SU-DHL-6 (cell line): ENCODE measurements around the gene POU2F3.

Source experiments
- H2AFZ ChIP-seq: fragments of 200-600 bp; sonication (generic); 2 replicates; pipeline ENCODE4 v1.6.1; 2014; ENCODE audit warnings: low read depth, mild to moderate bottlenecking, moderate library complexity, mixed read lengths, antibody characterized with exemption, low read length; ENCODE audit not compliant: severe bottlenecking
- H3F3A ChIP-seq: fragments of 200-600 bp; shearing (Covaris generic); 2 replicates; pipeline ENCODE4 v1.6.0; 2016; ENCODE audit warnings: antibody characterized with exemption, mild to moderate bottlenecking; ENCODE audit not compliant: insufficient read depth
- H3K27ac ChIP-seq: fragments of 200-600 bp; sonication (generic); 2 replicates; pipeline ENCODE4 v1.5.1; 2016; ENCODE audit warnings: low read depth, mild to moderate bottlenecking, low read length, moderate library complexity, mixed read lengths
- H3K27me3 ChIP-seq: fragments of 200-600 bp; sonication (generic), shearing (Covaris generic); 2 replicates; pipeline ENCODE4 v1.6.0; 2014; ENCODE audit warnings: mild to moderate bottlenecking, low read length
- H3K36me3 ChIP-seq: fragments of 200-600 bp; sonication (generic); 2 replicates; pipeline ENCODE4 v1.6.1; 2014; ENCODE audit warnings: mild to moderate bottlenecking, low read length, mixed read lengths
- H3K4me2 ChIP-seq: fragments of 300-600, 200-600 bp; shearing (Covaris generic), sonication (generic); 2 replicates; pipeline ENCODE4 v1.6.0; 2014; ENCODE audit warnings: low read length, low read depth, mild to moderate bottlenecking; ENCODE audit not compliant: poor library complexity, severe bottlenecking
- H3K4me3 ChIP-seq: fragments of 200-600 bp; sonication (generic); 2 replicates; pipeline ENCODE4 v1.5.1; 2014; ENCODE audit warnings: antibody characterized with exemption, low read length, mild to moderate bottlenecking, mixed read lengths; ENCODE audit not compliant: insufficient read depth, poor library complexity, severe bottlenecking
- H3K79me2 ChIP-seq: fragments of 200-600 bp; sonication (generic); 2 replicates; pipeline ENCODE4 v1.6.1; 2014; ENCODE audit warnings: mild to moderate bottlenecking, low read length, moderate library complexity; ENCODE audit not compliant: insufficient read depth
- H3K9ac ChIP-seq: fragments of 200-600 bp; sonication (generic); 2 replicates; pipeline ENCODE4 v1.7.0; 2014; ENCODE audit warnings: mild to moderate bottlenecking, low read length
- H3K9me2 ChIP-seq: fragments of 200-600 bp; sonication (generic); replicated peaks from 2 replicates; pipeline ENCODE4 v1.6.1; 2014; ENCODE audit warnings: low read length; ENCODE audit not compliant: insufficient read depth
- H3K9me3 ChIP-seq: fragments of 200-600 bp; sonication (generic); 2 replicates; pipeline ENCODE4 v1.6.1; 2014; ENCODE audit warnings: low read length, mixed read lengths; ENCODE audit not compliant: insufficient read depth
- H4K20me1 ChIP-seq: fragments of 200-600 bp; sonication (generic); 2 replicates; pipeline ENCODE4 v1.6.1; 2014; ENCODE audit warnings: low read depth, mild to moderate bottlenecking, antibody characterized with exemption, low read length, moderate library complexity, mixed read lengths
- EZH2phosphoT487 ChIP-seq: fragments of 200-600 bp; sonication (generic), shearing (Covaris generic); conservative IDR thresholded peaks from 2 replicates; pipeline ENCODE4 v1.6.1; 2018; ENCODE audit warnings: mild to moderate bottlenecking, antibody characterized with exemption, low read length, moderate library complexity, mixed read lengths
- TF ChIP-seq, protein P1 (sequence below): fragments of 200-600 bp; sonication (generic); IDR thresholded peaks from one replicate; pipeline ENCODE4 v1.5.1; 2017; ENCODE audit warnings: antibody characterized with exemption, mild to moderate bottlenecking, low read length, moderate library complexity; ENCODE audit not compliant: insufficient read depth, poor library complexity, severe bottlenecking

Gene POU2F3

DNA sequence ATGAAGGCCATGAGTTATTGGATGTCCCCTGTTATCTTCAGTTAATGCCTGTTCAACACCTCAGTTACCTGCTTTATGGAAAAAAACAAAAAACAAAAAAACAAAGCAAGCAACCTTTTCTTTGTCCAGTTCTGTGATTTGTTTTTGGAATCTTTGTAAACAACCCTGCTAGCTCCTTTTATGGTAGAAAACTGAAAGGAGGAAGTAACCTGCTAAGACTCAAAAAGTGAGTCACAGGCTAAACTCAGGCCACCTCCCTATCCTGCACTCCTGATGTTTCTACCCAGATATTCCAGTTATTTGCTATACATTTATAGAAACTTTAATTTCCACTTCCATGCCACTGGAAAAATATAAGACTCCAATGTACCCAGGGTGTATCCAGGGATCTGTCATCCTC lies 64.6 kb downstream of the POU2F3 start:
- Histone ChIP-seq H3K9me2 (no peaks in the 10 kb centered on the region), H3K79me2 (no peaks in the 10 kb centered on the region), H3F3A (no peaks in the 10 kb centered on the region), H3K27ac (no peak overlapping the region), H3K4me2 (no peak overlapping the region), H2AFZ (no peak overlapping the region), H3K9ac (no peak overlapping the region), H3K36me3 (no peaks in the 10 kb centered on the region), H3K9me3 (no peaks in the 10 kb centered on the region), H3K4me3 (no peak overlapping the region), H3K27me3 (no peaks in the 10 kb centered on the region), H4K20me1 (no peaks in the 10 kb centered on the region)
- TF ChIP-seq EZH2phosphoT487: no peak
- TF ChIP-seq, protein P1, sequence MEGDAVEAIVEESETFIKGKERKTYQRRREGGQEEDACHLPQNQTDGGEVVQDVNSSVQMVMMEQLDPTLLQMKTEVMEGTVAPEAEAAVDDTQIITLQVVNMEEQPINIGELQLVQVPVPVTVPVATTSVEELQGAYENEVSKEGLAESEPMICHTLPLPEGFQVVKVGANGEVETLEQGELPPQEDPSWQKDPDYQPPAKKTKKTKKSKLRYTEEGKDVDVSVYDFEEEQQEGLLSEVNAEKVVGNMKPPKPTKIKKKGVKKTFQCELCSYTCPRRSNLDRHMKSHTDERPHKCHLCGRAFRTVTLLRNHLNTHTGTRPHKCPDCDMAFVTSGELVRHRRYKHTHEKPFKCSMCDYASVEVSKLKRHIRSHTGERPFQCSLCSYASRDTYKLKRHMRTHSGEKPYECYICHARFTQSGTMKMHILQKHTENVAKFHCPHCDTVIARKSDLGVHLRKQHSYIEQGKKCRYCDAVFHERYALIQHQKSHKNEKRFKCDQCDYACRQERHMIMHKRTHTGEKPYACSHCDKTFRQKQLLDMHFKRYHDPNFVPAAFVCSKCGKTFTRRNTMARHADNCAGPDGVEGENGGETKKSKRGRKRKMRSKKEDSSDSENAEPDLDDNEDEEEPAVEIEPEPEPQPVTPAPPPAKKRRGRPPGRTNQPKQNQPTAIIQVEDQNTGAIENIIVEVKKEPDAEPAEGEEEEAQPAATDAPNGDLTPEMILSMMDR: no peak

DNA sequence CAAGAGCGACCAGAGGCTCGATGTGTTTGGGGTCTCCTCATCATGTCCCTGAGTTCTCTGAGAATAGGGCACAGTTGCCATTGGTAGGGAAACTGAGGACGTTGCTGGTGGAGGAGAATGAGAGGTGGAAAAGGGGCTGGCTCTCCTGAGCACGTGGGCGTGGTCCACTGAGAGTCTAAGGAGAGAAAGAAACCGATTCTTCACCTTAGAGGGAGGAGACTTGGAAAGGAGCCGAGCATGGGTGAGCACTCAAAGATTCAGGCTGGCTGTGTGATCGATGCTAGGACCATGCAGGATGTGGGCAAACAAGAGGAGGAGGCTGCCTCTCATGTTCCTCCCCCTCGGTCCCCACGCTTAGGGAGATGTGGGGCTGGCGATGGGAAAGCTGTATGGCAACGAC lies 65.3 kb downstream of the POU2F3 start:
- Histone ChIP-seq H3K79me2 (no peaks in the 10 kb centered on the region), H3F3A (no peaks in the 10 kb centered on the region), H3K9me2 (no peaks in the 10 kb centered on the region), H3K9ac (no peak overlapping the region), H3K9me3 (no peaks in the 10 kb centered on the region), H2AFZ (no peak overlapping the region), H3K27me3 (no peaks in the 10 kb centered on the region), H3K4me3 (no peak overlapping the region), H4K20me1 (no peaks in the 10 kb centered on the region), H3K4me2 (no peak overlapping the region), H3K36me3 (no peaks in the 10 kb centered on the region), H3K27ac (no peak overlapping the region)
- no peak for TF ChIP-seq EZH2phosphoT487
- TF ChIP-seq, protein P1: no peak

DNA sequence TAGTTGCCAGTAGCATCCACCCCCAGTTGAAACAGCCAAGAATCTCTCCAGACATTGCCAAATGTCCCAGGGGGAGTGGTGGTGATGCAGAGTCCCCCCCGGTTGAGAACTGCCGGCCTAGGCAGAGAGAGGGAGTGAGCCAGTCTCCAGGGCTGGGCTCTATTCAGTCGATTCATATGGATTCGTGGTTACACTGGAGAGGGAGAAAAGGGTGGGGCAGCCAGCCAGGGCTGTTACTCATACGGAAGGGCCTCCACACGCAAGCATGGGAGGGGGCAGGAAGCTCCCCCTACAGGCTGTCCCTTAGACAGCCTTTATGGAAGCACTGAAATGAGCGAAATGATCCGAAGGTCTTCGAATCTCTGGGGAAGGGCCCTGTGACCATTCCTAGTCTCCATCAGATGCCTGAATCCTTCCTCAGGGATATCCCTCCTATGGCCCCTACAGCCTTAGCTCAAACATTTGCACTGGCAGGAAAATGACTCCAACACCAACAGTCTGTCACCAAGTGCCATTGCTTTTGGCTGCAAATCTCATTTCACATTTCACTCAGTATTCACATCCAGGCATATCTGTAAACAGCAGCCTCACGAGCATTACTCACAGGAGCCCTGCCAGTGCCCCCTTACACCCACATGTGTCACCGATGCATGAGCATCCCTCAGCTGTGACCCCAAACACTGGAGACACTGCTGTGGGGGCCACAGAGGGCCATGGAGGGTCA lies 66.7 kb downstream of the POU2F3 start:
- no peak overlapping the region for H3K4me2 ChIP-seq
- no peaks in the 10 kb centered on the region for H4K20me1 ChIP-seq

More for the DNA sequence above, 66.7 kb downstream of the POU2F3 start:
- H3K79me2 ChIP-seq: no peaks in the 10 kb centered on the region
- H3K27ac ChIP-seq: no peak overlapping the region
- TF ChIP-seq EZH2phosphoT487: no peak
- TF ChIP-seq, protein P1: no peak
- H3F3A ChIP-seq: no peaks in the 10 kb centered on the region
- no peak overlapping the region for H3K9ac ChIP-seq
- H3K9me2 ChIP-seq: no peaks in the 10 kb centered on the region
- no peaks in the 10 kb centered on the region for H3K27me3 ChIP-seq
- no peaks in the 10 kb centered on the region for H3K9me3 ChIP-seq
- H3K4me3 ChIP-seq: no peak overlapping the region
- H3K36me3 ChIP-seq: no peaks in the 10 kb centered on the region
- no peak overlapping the region for H2AFZ ChIP-seq
